ENCODE results near the gene PDE3A.

- TF ChIP-seq ELF1 (IDR thresholded peaks at IDR 0.05) (no peak), MEF2A (IDR thresholded peaks at IDR 0.05; ENCODE audit: borderline replicate concordance, low read depth) (no peak), EP300 (IDR thresholded peaks at IDR 0.05; ENCODE audit: borderline replicate concordance in 1 of 2, low read depth in 1 of 2, low read length in 1 of 2) (no peak), YY1 (IDR thresholded peaks at IDR 0.05; ENCODE audit: low read depth) (no peak), TAF1 (IDR thresholded peaks at IDR 0.05; ENCODE audit: borderline replicate concordance, low read depth, low read length) (no peak), POLR2AphosphoS5 (IDR thresholded peaks at IDR 0.05; ENCODE audit: low read depth, low read length) (no peak), RCOR1 (IDR thresholded peaks at IDR 0.05; ENCODE audit: low read length) (no peak), RAD21 (IDR thresholded peaks at IDR 0.05; ENCODE audit: low read length) (no peak), TEAD4 (IDR thresholded peaks at IDR 0.05; ENCODE audit: borderline replicate concordance, insufficient read depth) (no peak), REST (IDR thresholded peaks at IDR 0.05; ENCODE audit: low read depth, low read length) (no peak), FOSL2 (IDR thresholded peaks at IDR 0.05; ENCODE audit: borderline replicate concordance, low read depth) (no peak)
- TF ChIP-seq, protein P1, sequence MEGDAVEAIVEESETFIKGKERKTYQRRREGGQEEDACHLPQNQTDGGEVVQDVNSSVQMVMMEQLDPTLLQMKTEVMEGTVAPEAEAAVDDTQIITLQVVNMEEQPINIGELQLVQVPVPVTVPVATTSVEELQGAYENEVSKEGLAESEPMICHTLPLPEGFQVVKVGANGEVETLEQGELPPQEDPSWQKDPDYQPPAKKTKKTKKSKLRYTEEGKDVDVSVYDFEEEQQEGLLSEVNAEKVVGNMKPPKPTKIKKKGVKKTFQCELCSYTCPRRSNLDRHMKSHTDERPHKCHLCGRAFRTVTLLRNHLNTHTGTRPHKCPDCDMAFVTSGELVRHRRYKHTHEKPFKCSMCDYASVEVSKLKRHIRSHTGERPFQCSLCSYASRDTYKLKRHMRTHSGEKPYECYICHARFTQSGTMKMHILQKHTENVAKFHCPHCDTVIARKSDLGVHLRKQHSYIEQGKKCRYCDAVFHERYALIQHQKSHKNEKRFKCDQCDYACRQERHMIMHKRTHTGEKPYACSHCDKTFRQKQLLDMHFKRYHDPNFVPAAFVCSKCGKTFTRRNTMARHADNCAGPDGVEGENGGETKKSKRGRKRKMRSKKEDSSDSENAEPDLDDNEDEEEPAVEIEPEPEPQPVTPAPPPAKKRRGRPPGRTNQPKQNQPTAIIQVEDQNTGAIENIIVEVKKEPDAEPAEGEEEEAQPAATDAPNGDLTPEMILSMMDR (IDR thresholded peaks at IDR 0.05): no peak
- TF ChIP-seq, protein P2, sequence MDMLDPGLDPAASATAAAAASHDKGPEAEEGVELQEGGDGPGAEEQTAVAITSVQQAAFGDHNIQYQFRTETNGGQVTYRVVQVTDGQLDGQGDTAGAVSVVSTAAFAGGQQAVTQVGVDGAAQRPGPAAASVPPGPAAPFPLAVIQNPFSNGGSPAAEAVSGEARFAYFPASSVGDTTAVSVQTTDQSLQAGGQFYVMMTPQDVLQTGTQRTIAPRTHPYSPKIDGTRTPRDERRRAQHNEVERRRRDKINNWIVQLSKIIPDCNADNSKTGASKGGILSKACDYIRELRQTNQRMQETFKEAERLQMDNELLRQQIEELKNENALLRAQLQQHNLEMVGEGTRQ (IDR thresholded peaks at IDR 0.05; ENCODE audit: borderline replicate concordance, low read depth, low read length): no peak
Measured at GRCh38 chr12:20458011-20458410, 89.7 kb downstream of the PDE3A start.

Measured in SK-N-SH (cell line).